GM18511 (cell line): ENCODE results near the gene CLBA1.

ENCODE experiments used
- ATAC-seq: cut with Tn5 transposase; IDR thresholded peaks from one replicate; pipeline ENCODE4 v1.9.1; 2021; ENCODE audit warnings: mild to moderate bottlenecking, moderate library complexity; ENCODE audit not compliant: unreplicated experiment

Gene CLBA1

GRCh38 chr14:105043641-105044040 lies 58.1 kb downstream of the CLBA1 start:
- no peak for ATAC-seq
